ENCODE results near the gene CCSER1.

- no peak for TF ChIP-seq CTCF (IDR thresholded peaks at IDR 0.05)
- no peak for TF ChIP-seq EZH2 (IDR thresholded peaks at IDR 0.05; ENCODE audit: borderline replicate concordance, insufficient read depth, low read depth, low read length, poor library complexity, severe bottlenecking)
These were observed 833.2 kb downstream of the CCSER1 start for GRCh38 chr4:90960433-90960832.

All from B cell (primary cell).